CD4-positive, alpha-beta T cell treated with Interleukin-4 for 4 hours (primary cell): ENCODE data around the gene CLCN1.
"Not testable (repeated sequence)": the region's sequence is repeated elsewhere in the genome, so short reads cannot be mapped to it uniquely, and the experiment has no call there.

Experiments used
- DNase-seq: peaks from one replicate; pipeline ENCODE4 v3.0.0-alpha.2; 2020

Gene CLCN1

DNA sequence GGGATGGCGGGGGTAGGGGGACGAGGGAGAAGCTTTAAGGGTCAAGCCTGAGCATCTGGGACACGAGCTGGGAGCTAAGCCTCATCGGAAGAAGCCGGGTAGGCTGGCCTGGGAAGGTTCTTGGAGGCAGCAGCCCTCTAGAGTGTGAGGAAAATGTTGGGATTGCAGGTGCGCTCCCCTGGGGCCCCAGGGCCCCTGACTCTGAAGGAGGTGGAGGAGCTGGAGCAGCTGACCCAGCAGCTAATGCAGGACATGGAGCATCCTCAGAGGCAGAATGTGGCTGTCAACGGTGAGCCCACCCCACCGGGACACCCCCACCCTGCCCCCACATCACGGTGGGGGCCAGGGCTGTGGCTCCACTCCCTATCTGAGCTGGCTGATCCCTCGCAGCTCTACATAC, 72.1 kb downstream of the CLCN1 start:
- no peak for DNase-seq

GRCh38 chr7:143388491-143389101, 72.7 kb downstream of the CLCN1 start:
- no peak for DNase-seq

DNA sequence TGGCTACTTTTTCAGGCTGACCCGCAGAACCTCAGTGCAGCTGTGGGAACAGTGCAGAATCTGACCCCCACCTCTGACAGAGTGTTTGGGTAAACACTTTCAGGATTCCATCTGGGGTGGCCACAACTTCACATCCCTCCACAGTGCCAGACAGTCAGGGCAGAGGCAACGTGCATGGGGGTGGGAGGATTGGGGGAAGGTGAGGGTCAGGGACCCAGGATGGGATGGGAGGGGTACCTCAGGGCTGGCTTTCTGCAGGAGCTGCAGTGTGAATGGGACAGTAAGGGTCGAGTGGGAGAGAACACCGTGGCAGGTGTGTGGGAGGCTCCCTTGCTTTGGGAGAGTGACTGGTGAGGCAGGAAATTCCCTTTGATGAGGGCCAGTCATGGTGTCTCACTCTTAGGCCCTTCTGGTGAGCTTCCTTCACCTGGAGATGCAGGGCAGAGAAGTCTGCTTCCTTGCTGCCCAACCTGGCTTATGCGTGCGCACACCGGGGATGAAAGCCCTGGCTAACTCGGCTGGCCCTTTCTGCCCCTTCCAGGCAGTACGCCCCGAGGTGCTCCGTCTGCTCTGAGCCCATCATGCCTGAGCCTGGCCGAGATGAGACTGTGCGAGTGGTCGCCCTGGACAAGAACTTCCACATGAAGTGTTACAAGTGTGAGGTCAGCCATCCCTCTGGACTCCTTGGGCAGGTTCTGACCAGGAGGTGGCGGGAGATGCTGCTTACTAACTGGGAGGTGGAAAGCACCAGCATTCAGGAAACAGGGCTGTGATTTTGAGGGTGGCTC, 73.6 kb downstream of the CLCN1 start:
- DNase-seq: no peak

DNA sequence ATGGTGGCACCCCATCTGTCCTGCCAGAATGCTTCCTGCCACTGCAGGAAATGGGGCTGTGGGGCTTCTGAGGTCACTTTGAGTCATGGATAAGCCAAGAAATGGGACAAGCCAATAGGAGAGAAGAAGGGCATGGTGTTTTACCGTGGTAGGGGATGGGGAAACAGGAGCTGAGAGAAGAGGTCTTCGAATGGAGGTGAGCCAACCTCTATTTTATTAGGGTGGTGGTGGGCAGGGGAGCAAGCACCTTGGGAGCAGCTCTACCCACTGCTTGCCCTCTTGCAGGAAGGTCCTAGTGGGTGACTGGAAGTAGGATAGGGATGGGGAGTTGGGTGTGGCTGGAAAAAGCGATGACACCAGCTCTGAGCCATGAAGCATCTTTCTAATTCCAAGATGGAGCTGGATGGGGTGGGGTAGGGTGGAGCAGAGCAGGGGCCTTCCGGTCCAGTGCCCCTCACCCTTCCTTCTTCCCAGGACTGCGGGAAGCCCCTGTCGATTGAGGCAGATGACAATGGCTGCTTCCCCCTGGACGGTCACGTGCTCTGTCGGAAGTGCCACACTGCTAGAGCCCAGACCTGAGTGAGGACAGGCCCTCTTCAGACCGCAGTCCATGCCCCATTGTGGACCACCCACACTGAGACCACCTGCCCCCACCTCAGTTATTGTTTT, 74.3 kb downstream of the CLCN1 start:
- DNase-seq: no peak

- no peak for DNase-seq
Measured at GRCh38 chr7:143390773-143391317, 74.9 kb downstream of the CLCN1 start.

DNA sequence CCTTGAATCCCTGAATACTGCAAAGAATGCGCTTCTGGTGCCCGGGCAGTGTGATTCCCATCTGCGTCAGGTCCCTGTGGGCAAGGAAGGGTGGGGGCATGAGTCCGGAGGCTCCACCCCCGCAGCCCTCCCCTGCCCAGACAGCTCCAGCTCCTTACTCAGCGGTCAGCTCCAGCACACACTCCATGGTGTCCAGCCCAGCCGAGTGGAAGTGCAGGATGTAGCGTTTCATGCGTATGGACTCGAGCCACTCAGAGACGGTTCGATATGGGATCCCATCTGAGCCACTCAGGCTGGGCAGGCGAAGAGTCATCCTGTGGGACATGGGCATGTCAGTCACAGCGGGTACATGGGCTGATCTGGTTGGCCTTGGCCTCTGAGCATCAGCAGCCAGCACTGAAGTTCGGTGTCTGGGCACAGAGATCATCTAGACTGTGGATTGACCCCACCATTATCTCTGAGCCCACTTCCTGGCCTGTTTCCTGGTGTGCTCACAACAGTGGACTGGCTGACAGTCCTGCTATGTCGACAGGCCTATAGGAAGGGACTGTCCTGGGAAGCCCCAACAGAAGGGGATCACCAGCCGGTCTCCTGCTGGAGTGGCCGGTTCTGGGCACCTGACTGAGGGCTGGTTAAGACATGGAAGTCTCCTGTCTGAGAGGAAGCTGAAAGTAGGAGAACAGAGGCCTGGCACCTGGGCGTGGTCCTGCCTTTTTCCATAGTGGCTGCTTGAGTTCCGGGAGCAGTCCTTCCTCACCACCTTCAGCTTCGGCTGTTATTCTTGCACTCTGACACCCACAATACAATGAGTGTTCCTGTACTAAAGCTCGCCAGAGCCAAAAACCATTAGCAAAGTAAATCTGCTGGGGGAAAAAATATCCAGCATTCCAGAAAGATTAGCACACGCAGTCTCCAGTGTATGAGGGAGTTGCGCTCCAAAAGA, 75.8 kb downstream of the CLCN1 start:
- no peak for DNase-seq

DNA sequence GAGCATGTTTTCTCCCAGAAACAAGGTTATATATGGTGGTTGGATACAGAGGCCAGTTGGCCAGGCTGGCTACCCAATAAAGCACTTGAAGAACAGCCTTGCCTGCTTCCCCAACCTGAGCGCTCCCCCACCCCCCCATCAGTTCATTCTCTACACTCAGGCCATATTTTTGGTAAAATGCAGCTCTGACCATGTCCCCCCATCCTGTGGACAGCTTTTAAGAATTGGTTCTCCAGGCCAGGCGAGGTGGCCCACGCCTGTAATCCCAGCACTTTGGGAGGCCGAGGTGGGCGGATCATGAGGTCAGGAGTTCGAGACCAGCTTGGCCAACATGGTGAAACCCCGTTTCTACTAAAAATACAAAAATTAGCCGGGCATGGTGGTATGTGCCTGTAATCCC, 76.5 kb downstream of the CLCN1 start:
- not testable (repeated sequence) for DNase-seq

GRCh38 chr7:143392875-143393266, 77.0 kb downstream of the CLCN1 start:
- no peak for DNase-seq

GRCh38 chr7:143393267-143394041, 77.5 kb downstream of the CLCN1 start:
- no peak for DNase-seq

- DNase-seq: no peak
Measured at GRCh38 chr7:143394068-143394467, 78.2 kb downstream of the CLCN1 start.

DNA sequence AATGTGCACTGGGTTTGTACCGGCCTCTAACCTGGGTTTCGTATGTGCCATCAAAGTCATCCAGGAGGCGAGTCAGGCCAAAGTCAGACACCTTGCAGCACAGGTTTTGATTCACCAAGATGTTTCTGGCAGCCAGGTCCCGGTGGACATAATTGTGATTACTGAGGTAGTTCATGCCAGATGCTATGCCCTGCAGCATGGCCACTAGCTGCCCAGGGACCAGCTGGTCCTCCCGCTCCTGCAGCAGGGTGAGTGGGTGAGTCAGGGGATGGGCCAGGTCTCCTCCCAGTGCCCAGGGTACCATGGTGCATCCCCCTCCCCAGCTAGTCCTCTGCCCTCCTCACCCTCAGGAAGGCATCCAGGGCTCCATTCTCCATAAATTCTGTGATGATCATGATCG, 78.9 kb downstream of the CLCN1 start:
- DNase-seq: no peak

GRCh38 chr7:143395187-143396149, 79.6 kb downstream of the CLCN1 start:
- no peak for DNase-seq

- no peak for DNase-seq
Measured at GRCh38 chr7:143396182-143396581, 80.3 kb downstream of the CLCN1 start.

GRCh38 chr7:143396625-143397556, 81.0 kb downstream of the CLCN1 start:
- no peak for DNase-seq

DNA sequence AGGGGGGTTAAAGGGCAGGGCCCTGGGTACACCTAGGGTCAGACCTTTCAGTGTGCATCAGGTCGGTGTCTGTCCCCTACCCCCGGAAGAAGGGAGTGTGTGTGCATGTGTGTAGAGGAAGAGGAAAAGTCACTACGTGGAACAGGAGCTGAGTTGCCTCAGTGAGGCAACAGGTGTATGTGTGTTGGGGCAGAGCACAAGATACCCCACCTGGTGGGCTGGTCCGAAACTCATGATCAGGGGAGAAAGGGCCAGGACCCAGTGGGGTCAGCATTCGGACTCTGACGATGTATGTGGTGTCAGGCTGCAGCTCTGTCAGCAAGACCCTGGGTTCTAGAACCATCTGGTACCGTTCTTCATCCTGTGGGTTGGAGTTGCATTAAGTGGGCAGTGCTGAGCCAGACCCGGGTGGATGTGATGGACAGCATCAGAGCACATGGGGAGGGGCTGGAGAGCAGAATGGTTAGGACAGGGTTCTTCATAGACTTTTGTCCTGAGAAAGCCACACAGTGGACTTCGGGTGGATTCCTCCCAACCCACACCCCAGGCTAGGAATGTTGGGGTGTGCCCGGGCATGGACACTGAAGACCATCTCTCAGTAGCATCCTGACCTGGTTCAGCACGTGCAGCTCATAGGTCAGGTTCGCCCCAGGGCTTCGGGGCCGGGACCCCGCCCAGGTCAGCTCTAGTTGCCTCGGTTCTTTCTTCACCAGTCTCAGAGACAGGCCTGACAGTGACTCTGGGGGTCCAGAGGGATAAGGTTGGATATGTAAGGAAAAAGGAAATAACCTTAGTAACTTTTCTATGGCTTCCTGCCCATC, 82.0 kb downstream of the CLCN1 start:
- DNase-seq: no peak

- no peak for DNase-seq
Measured at GRCh38 chr7:143398616-143399015, 82.7 kb downstream of the CLCN1 start.

DNA sequence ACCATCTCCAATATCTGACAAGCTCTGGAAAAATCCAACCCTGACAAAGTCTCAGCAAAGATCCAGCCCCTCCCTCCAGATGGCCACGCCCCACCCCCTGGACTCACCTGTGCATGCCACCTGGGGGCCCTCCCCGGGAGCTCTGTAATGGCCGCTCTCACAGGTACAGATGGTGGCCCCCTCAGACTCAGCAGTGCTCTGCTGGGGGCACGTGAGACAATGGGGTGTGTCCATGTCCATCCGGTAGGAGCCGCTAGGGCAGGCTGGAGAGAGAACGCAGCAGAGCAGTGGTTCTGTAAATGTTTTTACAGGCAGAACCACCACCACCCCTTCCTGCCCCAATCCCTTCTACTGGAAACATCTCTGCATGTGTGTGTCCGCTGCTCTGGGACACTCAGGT, 83.2 kb downstream of the CLCN1 start:
- no peak for DNase-seq

DNA sequence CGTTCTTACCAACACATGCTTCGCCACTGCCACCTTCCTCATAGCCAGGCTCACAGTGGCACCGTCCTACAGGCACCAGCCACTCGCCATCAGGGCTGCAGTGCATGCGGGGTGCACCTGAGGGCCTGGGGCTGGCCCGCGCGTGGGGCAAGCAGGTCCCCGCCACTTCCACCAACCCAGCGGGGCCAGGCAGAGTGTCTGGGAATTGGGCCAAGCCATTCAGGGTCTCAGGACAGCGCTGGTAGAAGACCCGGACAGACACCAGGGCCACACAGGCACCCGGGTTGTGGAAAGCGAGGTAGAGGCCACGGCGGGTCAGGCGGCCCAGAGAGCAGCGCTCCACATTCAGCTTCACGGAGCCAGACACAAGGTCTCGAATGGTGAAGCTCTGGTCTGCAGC, 83.7 kb downstream of the CLCN1 start:
- DNase-seq: no peak

GRCh38 chr7:143401265-143401664, 85.4 kb downstream of the CLCN1 start:
- no peak for DNase-seq
